NCI-H82 (cell line): ENCODE measurements around the gene CDH4.

Source experiments
- DNase-seq: peaks from one replicate; lab custom pipeline; 2025; lab: John Stamatoyannopoulos, UW

The CDH4 gene

DNA sequence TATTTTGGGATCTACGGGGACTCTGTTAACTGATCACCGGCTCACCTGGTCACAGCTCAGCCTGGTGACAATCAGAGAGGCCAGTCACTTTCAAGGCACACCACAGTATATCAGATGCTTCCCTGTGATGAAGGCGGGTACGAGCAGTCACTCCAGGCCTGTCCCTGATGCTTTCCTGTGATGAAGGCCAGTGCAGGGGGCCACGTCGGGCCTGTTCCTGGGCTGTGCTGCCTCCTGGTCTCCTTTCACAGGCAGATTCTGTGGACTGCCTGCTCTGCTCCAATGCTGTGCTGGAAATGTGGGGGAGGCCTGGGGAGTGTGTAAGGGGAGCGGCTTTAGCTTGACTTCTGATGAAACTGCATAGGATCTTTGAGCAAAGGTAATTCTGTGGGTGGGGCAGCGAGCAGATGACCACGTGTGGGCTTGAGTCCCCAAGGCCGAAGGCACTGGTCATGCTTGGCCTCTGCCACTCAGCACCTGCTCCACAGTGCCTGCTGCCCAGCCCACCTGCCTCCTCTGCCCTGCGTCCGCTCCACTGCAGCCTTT is 441.1 kb downstream of the CDH4 start:
- DNase-seq, result no peak

DNA sequence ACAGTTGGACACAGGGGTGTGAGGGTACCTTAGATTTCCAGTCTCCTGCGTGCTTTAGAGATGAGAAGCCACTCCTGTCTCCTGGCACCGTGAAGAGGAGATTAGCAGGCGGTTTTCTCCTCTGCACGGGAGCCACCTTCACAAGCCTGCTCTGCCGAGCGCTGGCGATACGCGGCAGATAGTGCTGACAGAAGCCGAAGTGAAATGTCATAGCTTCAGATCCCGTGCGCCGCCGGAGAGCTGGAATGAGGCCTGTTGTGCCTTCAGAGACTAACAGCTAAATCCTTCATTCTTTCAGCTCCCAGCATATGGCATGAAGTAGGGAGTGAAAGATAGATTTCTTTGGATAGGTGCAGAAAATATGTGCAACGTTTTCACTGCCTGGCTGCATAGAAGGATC is 442.6 kb downstream of the CDH4 start:
- DNase-seq, result no peak

DNA sequence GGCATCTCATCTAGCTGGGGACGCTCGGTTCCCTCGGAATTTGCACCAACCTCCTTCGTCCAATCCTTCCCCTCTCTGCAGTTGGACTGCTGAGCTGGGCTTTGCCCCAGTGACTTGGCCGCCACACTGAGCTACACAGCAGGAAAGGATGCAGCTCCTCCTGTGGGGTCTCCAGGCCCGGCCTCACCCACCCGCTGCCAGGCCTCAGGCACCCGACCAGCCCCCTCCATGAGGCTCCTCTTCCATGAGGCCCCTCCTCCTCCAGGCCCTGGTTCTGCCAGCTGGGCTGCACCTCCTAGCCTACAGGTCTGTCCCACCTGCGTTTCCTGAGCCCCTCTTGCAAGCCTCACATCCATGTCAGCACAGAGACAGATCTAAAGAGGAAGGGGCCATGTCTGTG is 443.7 kb downstream of the CDH4 start:
- no peak for DNase-seq

DNA sequence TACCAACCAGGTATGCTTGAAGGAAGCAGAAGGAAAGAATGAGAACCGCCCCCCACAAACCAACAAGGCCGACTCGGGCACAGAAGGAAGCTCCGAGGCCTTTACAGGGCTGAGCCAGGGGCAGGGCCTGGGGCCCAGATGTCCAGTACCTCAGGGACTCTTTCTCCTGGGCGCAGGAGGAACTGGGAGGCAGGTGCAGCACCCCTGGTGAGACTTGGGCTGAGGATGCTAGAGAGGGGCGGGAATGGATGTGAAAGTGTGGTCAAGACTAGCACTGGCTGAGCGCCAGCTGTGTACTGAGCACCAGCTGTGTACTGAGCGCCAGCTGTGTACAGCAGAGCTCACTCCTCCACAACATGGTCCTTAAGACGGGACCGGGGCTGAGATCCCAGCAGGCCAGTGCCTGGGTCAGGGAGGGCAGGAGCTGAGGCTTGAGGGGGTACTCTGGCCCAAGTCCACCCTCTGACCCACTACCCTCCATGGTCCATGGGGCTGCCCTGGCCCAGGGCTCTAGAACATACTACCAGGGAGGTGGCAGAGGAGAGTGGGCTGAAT is 444.2 kb downstream of the CDH4 start:
- no peak for DNase-seq

DNA sequence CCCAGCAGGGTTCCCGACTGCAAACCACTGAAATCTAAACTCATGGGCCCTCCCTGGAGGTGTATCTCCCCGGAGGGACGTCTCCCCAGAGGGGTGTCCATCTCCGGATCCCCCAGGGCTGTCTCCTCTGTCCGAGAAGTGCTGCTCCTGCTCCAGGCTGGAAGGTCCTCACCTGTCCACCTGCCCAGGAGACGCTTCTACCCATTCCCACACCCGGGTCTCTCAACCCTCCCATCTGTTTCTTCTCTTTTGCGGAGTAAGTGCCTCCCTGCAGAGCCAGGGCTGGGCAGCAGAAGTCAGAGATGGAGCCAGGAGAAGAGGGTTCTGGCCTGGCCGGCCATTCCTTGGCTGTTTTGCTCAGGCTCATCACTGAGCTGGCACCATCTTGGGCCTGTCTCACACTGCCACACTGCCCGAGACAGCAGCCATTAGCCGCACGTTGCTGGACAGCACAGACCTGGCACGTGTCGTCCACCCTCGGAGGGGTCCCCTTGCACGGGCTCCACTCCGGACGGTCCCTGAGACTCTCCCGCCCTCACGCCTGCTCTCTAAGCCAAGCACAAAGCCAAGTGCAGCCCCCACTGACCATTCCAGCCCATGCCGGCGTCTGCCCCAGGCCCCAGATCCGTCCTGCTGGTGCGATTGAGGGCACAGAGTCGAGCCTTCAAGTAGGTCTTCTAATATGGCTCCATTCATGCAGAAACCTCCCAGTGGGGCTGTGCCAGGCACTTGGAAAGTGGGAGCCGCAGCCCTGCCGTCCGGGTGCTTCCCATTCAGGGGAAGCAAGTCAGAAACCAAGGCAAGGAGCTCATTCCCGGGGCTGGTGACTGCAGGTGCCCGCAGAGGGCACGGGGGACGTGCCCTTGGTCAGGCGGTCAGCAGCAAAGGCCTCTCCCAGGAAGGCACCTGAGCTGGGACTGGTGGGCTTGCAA is 445.9 kb downstream of the CDH4 start:
- DNase-seq, result no peak

DNA sequence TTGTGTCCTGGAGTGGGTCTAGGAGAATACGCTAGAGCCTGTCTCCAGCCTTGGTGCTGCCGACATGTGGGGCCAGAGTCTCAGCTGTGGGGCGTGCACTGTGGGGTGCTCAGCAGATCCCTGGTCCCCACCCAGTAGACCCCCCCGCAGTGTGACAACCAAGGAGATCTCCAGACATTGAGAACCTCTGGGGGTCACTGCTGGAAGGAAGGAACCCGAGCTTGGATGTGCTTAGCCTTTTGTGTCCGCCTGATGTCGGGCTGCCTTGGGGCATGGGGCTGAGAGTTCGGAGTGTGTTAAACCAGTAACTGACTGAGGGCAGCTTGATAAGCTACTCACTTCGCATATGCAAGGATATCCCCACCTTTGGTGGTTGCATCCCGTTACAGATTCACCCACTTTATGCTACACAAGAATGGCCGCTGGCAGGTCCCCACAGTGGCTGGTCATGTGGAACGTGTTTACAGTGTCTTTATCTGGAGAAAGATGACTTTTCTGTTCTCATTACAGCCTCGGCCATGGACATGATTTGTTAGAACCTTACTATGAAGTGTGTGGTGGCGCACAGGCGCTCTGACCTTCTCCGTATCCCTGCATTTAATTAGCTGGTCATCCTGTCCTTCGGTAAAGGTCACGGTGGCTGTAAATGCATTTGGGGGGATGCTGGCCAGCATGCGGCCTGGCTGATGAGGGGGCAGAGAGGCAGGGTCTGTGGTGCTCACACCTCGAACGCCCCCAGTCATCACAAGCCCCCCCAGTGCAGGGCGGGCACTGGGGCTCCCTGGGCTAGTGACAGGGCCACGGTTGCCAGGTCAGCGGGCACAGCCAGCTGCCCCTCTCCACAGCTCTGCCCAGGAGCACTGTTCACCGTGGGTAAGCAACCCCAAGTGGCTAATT is 446.8 kb downstream of the CDH4 start:
- no peak for DNase-seq

DNA sequence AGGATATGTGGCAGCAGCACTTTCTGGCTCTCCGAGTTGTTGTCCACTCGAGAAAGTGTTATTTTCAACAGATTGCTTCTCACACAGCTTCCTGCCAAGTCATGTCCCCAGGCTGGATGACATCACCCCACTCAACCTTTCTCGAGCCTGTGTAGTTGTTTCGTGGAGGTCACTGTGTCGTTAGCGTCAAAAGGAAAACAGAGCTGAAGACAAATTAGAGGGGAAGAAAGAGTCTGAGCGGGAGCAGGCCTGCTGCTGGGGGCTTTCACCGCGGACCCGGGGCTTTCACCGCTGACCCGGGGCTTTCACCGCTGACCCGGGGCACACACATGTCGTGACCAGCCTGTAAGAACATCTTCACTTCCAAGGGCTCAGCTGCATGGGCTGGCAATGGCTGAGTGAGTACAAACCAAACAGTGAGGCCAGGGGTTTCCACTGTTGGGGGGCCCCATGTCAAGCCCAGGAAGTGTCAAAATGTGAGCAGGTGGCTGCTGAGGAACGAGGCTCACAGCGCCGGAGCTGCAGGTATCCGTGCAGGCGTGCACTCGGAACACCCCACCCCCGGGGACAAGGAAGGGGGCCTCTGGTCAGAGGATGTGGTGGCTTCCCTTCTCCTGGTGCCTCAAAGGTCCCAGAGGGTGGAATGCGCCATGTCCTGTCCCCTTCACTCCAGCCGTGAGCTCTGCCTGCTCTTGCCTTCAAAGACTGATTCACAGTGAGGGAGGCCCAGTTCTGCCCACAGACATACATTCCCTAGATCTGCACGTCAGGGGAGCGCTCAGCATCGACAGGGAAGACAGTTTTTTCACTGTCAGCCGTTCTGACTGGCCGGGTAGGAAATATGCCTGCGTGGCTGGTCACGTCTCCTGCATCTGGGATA is 447.7 kb downstream of the CDH4 start:
- no peak for DNase-seq

DNA sequence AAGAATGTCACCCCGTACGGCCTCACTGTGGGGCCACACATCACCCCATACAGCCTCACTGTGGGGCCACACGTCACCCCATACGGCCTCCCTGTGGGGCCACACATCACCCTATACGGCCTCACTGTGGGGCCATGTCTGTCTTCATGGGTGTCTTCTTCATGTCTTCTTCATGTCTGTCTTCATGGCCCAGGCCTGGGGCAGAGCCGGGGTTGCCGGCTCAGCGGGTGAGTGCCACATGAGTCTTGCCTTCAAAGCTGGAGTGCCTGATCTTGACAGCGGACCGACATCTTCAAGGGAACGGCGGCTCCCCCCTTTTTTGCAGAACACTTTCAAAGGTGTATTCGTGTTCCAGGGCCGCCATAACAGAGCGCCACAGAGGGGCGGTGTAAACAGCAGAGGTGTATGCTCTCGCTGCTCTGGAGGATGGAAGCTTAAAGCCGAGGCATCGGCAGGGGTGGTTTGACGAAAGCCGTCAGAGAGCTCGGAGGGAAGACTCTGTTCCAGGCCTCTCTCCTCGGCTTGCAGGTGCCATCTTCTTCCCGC is 448.6 kb downstream of the CDH4 start:
- no peak for DNase-seq

DNA sequence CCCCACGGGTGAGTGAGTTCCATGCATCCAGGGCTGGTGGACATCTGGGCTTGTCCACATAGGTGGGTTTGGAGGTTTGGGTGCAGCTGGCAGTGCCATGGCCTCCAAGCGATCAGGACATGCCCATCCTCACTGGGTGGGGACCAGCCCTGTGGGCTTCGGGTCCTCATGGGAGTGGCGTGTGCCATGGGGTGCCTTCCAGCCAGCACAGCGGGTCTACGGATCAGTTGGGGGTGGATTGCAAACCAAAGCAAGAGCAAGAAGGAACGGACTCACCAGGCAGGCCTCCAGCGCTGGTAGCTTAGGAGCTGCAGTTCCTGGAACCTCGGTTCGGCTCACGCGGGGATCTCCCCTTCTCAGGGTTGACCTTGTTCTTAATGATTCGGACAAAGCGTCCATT is 449.3 kb downstream of the CDH4 start:
- DNase-seq, result no peak

DNA sequence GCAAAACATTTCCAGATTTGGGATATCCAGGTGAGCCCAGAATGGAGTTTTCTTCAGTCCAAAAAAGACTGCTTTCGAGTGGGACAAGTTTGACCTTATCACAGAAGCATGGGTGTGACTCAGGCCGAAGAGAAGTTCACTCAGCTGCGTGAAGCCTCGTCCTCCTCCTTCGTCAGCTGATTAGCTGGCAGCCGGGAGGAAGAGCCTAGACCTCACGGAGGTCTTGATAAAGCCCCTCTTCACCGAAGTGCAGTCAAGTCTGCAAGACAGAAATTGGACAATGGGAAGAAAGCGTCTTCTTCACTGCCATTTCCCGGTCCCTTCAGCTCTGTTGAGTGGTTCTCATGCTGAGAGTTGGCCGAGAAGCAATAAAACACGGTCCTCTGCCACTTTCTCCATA is 449.7 kb downstream of the CDH4 start:
- no peak for DNase-seq

DNA sequence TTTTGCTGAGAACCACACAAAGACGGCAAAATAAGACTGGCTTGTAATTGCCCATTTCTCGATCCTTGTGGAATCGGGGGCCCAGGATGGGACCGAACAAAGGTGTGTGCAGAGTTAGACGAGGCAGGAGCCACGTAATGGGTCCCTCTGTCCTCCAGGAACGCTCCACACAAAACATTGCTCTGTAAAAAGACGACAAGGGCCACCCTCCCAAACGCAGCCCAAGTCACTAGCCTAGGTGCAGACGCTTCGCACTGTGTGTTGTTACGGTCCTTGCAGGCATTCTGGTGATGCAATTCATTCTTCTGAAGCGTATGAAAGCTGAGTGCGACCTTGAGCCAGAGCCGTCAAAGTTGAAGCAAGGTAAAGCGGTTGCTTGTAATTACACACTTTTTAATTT is 450.2 kb downstream of the CDH4 start:
- DNase-seq, result no peak

DNA sequence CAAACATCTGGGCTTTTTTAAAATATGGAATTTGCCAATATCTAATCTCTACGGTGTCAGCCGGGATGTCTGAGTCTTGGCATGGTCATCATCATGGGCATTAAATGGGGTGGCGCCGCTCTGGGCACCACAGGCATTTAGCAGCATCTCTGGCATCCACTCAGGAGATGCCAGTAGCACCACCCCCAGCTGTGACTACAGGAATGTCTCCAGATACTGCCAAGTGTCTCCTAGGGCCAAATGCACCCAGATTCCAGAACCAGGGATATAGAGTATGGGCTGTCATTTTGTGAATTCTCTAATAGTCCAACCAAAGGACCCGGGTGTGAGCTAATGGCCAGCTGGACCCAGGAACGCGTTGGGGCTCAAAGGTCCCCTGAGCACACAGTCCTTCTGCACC is 452.6 kb downstream of the CDH4 start:
- DNase-seq, result no peak

DNA sequence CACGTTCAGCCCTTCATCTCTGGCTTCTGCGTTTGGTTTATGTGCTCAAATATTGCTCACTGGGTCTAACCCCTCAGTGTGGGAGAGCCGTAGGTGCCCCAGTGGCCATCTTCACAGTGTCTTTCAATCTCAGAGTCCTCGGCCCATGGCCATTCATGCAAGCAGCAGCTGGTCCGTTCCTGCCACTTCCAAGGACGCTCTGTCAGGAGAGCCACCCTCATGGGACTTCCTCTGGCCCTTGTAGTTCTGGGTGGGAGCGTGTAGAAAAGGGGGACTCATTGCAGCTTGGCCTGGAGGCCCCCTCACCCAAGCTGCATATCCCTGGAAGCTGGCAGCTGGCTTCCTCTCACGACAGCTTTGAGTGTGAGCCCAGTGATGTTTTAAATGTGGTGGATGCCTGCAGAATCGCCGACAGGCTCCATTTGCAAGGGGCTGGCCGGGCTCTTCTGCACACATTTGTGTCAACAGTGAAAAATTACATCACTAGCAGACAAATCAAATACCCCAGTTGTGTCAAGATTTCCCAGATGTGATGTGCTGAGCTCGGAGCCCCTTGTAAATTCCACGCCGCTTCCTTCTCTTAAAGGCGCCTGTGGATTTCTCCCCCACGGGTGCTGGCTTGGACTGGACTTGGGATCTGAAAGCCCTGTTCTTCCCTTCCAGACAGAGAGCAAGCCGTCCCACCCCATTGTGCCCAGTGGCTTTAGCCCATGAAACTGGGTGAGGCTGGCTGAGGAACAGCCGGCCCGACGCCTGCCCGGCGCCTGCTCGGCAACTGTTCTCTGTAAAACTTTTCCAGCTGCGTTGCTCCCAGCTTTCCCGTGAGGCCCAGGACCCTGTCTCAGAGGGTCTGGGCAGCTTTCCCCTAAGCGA is 453.6 kb downstream of the CDH4 start:
- no peak for DNase-seq

DNA sequence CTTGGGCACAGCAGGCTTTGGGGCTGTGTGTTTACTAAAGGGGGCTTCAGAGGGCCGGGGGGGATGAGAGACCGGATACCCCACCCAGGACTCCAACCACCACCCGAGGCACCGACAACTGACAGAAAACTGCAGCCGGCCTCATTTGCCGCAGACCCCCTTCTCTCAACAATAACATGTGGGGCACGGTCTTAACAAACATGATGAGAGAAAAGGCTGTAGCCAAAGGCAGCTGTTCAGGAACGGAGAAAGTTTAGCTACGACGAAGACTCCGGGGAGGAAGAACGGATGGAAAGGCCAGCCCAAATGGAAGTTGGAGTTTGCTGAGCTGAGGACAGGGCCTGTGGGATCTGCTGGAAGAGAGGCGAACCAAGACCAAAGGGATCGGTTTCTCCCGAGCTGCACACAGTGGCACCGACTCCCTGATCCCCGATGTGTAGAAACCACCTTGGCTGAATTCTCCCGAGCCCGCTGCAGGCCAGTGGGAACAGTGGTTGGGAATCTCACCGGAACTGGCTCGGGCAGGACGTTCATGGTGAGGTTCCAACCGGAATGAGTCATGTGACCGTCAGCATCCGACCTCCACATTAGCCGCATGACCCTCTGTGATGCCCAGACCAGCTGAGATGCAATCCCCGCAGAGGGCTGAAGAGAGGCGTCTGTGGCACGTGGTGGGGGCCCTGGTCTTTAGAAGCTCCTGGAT is 454.3 kb downstream of the CDH4 start:
- DNase-seq, result no peak

DNA sequence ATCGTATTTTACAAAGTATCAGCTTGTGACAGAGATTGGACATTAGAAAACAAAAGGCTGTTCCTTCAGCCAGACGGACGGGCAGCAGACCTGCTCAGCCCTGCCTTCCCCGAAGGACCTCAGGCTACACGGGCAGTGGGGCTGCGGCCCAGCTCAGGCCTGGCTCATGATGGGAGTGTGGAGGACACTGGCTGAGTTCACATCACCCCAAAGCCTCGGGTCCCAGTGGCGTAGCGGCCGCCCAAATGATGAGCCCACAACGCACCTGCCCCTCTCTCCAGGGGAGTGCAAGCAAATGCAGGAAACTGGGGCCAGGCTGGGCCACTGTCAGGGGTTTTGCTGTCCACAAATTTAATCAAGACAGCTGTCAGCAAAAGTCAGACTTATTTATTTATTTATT is 456.8 kb downstream of the CDH4 start:
- DNase-seq, result no peak

DNA sequence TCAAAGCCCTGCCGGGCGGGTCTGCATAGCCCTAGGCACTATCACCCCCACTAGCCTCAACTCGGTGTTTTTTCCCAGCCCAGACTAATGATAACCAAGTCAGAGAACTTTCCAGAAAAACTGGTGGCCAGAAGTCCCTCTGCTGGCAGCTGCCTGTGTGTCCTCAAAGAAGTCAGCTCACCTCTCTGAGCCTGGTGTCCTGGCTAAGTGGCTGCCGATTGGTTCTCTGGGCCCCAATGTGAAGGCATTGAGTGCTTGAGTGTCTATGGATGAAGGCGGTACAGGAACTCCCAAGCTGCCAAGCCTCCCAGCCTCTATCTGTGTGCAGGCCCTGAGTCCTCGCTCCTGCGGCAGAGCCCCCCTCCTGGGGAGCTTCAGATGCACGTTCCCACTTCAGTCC is 458.0 kb downstream of the CDH4 start:
- DNase-seq, result no peak

DNA sequence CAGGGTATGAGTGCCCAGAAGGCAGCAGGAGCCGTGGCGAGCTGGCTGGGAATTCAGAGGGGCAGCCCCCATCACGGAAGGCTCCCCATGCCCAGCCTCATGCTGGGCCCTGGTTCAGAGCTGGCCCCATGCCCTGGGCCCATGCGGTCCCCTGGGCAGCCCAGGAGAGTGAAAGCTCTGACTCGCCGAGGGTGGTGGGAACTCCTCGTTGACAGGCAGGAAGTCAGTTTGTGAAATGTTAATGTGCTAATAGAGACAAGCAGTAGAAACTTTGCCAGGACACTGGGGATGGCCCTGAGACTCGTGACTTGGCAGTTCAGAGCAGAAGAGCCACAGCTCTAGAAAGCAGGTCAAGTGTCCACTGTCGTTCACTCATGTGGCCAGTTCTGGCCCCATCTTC is 460.6 kb downstream of the CDH4 start:
- no peak for DNase-seq

DNA sequence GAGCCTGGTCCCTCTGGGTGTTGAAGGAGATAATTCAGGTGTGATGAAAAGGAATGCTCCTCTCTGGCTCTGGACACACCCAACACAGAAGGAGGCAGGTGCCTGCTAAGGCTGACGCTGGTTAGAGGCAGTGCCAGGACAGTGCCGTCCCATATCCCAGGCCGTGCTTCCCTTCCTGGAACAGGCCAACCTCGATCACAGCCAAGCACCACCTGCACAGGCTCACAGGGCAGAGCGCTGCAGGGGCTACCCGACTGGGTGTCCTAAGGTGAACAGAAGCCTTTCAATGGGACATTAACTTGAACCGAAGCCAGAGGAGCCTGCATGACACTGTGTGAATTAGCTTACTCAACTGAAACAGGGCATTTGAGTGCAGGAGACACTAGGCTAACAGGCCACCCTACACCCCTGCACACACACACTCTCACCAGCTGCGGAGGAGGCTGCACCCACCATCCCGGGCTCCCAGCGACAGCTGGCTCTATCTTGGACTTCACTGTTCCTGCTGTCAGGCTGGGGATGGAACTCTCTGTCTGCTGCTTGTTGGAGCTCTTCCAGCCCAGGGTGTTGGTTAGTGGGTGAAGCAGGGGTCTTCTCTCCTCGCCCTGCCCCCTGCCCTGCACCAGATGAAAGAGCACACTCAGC is 466.4 kb downstream of the CDH4 start:
- DNase-seq, result no peak
